Thyroid gland (tissue), 4 donors: ENCODE data around the gene PCGF1. TPM values are rescaled to one million over a fixed set of nuclear protein-coding genes. Genes with fewer than 3 reads are reported as not detected.

Source experiments
- DNase-seq, 2 donors: peaks; one replicate each; pipeline ENCODE4 v3.0.0-alpha.2; 2019
- H3K27ac ChIP-seq, 3 donors: fragments of 200-600 bp; sonication (generic); 1 replicate in 2 of 3; 2 replicates in 1 of 3; pipeline ENCODE4 v1.5.1; 2016 to 2019; ENCODE audit warnings: mild to moderate bottlenecking in 1 of 3, moderate library complexity in 1 of 3
- H3K27me3 ChIP-seq: fragments of 200-600 bp; sonication (generic); one replicate; pipeline ENCODE4 v1.5.1; 2019
- H3K36me3 ChIP-seq, 2 donors: fragments of 200-600 bp; sonication (generic); one replicate each; pipeline ENCODE4 v1.5.1; 2016 to 2019
- H3K4me1 ChIP-seq, 2 donors: fragments of 200-600 bp; sonication (generic); one replicate each; pipeline ENCODE4 v1.5.1; 2017 to 2019
- H3K4me3 ChIP-seq, 3 donors: fragments of 200-600 bp; sonication (generic); replicated peaks in 1 of 3; 1 replicate in 2 of 3; 2 replicates in 1 of 3; pipeline ENCODE4 v1.5.1; 2016; ENCODE audit warnings: mild to moderate bottlenecking in 1 of 3
- H3K9me3 ChIP-seq: fragments of 200-600 bp; sonication (generic); one replicate; pipeline ENCODE4 v1.5.1; 2017
- POLR2A ChIP-seq, 2 donors: fragments of 450-650 bp; IDR thresholded peaks; one replicate each; pipeline ENCODE4 v1.6.1; 2017; ENCODE audit warnings: antibody characterized with exemption in 2 of 2, mild to moderate bottlenecking in 2 of 2, moderate library complexity in 1 of 2
- WGBS, 2 donors: methylation state at CpG; one replicate each; pipeline ENCODE4 v1.1.5; 2017; 5-methylcytosine and 5-hydroxymethylcytosine counted together
- intact Hi-C: fragments of 100-400 bp; cut with DNase I; formaldehyde crosslinking; loops from one replicate; pipeline ENCODE4 v1.15.1; 2023
- total RNA-seq, 4 donors: library from RNA; depleted of rRNA; stranded (reverse); fragments of >200 nt; gene quantifications; one replicate each; pipeline ENCODE4 v1.2.3, GENCODE V29; 2016
- TF ChIP-seq, protein P1 (sequence below), 6 experiments: fragments of 200-600 bp in 3 of 6; fragments of 450-650 bp in 3 of 6; sonication (generic) in 3 of 6; IDR thresholded peaks; one replicate each; pipeline ENCODE4 v1.5.1; 2016 to 2019; ENCODE audit warnings: antibody characterized with exemption in 6 of 6, mild to moderate bottlenecking in 2 of 6, inconsistent platforms in 1 of 6, moderate library complexity in 1 of 6

The PCGF1 gene
- total RNA-seq, 4 donors from 2014 or later = 11.0 to 25.9 (median 17.1) TPM

DNA sequence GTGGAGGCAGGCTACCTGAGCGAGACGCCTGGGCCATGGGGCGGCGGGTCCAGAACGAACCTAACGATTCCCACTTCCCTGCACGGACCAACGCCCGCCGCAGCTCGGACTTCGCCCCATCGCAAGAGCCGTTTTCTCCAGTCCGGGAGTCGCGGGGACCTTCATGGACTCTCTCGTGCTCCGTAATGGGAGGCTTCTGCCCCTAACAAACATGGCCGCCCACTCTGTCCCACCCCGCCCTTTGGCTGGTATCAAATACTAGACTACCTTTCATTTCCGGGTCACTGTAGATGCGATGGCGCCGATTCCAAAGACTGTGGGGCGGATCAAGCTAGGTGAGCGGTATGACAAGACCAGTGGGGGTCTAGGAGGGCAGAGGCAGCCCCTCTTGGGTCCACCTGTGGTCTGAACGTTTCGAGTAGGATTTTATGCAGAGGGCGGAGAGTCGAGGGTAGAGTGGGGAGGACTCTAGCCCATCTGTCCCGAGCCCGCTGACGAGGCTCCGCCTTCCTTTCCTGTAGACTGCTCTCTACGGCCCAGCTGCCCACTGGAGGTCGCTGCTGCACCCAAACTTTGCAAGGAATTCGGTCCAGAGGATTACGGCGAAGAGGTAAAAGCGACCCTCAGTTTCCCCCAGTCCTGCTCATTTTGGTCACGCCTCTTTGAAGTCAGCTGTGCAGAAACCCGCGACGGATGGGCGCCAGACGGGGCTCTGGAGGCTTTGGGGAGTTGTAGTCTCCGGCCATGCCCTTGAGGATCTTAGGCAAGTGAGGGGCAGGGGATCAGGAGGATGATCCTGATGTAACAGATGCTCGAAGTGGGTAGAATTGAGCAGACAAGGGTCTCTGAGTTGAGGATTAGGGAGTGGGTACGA, 24.5 kb downstream of the PCGF1 start, which contains the start of the genes CCDC142 and TTC31:
Gene CCDC142 (minus strand): TSS at position 198 of the 874 bp plus-strand sequence. CDS start 161 bp downstream, at position 37.
Gene TTC31 (plus strand): TSS at position 281 of the 874 bp plus-strand sequence. CDS start 15 bp downstream, at position 296.
- Histone ChIP-seq H3K9me3 (no peaks in the 10 kb centered on the region), H3K4me1 (peaks cover 22 to 27% of the 10 kb centered on the region in 2 donors), H3K4me3 (peak within 1 kb of the TSS; percentile 49 to 87 (median 84)), H3K27ac (peak within 1 kb of the TSS; percentile 38 to 91 (median 87)), H3K36me3 (peaks cover 0 to 8% of the 10 kb centered on the region in 2 donors), H3K27me3 (no peaks in the 10 kb centered on the region)
- intact Hi-C loops = no loop called here
- TF ChIP-seq, protein P1, sequence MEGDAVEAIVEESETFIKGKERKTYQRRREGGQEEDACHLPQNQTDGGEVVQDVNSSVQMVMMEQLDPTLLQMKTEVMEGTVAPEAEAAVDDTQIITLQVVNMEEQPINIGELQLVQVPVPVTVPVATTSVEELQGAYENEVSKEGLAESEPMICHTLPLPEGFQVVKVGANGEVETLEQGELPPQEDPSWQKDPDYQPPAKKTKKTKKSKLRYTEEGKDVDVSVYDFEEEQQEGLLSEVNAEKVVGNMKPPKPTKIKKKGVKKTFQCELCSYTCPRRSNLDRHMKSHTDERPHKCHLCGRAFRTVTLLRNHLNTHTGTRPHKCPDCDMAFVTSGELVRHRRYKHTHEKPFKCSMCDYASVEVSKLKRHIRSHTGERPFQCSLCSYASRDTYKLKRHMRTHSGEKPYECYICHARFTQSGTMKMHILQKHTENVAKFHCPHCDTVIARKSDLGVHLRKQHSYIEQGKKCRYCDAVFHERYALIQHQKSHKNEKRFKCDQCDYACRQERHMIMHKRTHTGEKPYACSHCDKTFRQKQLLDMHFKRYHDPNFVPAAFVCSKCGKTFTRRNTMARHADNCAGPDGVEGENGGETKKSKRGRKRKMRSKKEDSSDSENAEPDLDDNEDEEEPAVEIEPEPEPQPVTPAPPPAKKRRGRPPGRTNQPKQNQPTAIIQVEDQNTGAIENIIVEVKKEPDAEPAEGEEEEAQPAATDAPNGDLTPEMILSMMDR (IDR thresholded peaks at IDR 0.05) = peak; percentile 52 to 95 (median 88)
- peak in 1 of 2 donors; percentile 54 for TF ChIP-seq POLR2A (IDR thresholded peaks at IDR 0.05)
- peak; percentile 97 to 98 for DNase-seq
- 1% methylated on average over 30 to 38 of the region's 50 CpGs for WGBS, 2 donors

DNA sequence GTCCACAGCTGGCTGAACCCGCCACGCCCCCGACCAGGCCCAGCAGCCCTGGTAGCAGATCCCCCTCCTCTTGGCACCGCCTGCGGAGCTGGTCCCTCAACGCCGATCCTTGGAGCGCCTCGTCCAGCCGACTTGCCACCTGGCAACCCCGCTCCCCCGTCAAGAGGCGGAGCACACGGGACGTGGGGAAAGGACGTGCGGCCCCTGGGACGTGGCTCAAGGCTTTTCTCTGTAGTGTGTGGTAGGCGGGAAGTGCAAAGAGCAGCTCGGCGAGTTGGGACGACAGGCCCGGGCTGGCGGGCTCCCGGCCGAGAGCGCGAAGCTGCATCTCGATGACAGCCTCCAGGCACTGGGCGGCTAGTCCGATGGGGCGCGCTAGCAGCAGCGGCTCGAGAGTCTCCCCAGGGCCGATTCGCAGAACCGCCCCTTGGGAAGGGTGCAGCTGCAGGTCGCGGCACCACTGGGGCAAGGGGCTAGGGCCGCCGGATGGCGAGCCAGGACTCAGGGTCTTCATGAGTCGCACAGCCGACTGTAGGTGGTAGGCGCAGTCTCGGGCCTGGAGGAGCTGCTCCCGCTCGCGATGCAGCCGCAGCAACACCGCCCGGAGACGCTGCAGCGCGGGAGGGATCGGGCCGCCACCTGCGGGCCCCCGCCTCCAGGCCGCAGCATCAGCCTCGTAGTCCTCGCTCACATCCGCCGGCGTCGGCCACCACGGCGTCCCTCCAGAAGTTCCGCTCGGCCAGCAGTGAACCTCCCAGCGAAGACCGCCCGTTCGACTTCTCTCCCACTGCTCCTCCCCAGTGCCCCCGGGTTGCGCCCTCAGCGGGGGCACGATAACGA, 25.3 kb downstream of the PCGF1 start:
- Histone ChIP-seq H3K4me1 (peaks cover 22 to 27% of the 10 kb centered on the region in 2 donors), H3K4me3 (peak overlapping the region; percentile 49 to 87 (median 84)), H3K27ac (peak overlapping the region; percentile 38 to 91 (median 87)), H3K36me3 (peaks cover 0 to 8% of the 10 kb centered on the region in 2 donors), H3K9me3 (no peaks in the 10 kb centered on the region), H3K27me3 (no peaks in the 10 kb centered on the region)
- WGBS, 2 donors = 0% methylated on average over 2 of the region's 80 CpGs; no CpG with 5 or more reads in 1 of the 2 donors
- DNase-seq = no peak
- intact Hi-C loops = no loop called here
- no peak for TF ChIP-seq POLR2A (IDR thresholded peaks at IDR 0.05)
- TF ChIP-seq, protein P1 (IDR thresholded peaks at IDR 0.05) = no peak

DNA sequence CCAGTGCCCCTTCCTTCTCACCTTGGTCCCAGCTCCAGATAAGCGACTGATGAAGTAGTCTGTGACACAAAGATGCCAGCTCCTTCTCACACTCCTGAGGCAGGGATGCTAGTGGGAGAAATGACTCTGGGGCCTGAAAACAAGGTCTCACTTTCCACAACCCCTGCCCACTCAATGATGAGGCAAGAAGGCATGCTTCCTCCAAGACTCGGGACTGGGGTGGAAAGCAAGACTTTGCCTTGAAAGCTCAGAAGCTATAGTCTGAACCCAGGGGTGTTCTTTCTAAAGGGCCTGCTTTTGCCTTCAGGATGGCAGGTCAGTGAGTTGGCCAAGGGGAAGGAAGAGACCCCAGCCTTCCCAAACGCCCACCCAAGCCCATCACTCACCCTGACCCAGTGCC, 26.1 kb downstream of the PCGF1 start:
- intact Hi-C loops = no loop called here
- H3K27me3 ChIP-seq = no peaks in the 10 kb centered on the region
- WGBS, 2 donors = 55 to 77% methylated on average over 2 of the region's 3 CpGs
- H3K4me1 ChIP-seq = peaks cover 22 to 27% of the 10 kb centered on the region in 2 donors
- no peak for DNase-seq
- H3K36me3 ChIP-seq = peaks cover 0 to 8% of the 10 kb centered on the region in 2 donors
- TF ChIP-seq, protein P1 (IDR thresholded peaks at IDR 0.05) = no peak
- TF ChIP-seq POLR2A (IDR thresholded peaks at IDR 0.05) = no peak
- no peak overlapping the region for H3K27ac ChIP-seq
- H3K9me3 ChIP-seq = no peaks in the 10 kb centered on the region
- H3K4me3 ChIP-seq = peak overlapping the region in 1 of 3 donors; percentile 87

DNA sequence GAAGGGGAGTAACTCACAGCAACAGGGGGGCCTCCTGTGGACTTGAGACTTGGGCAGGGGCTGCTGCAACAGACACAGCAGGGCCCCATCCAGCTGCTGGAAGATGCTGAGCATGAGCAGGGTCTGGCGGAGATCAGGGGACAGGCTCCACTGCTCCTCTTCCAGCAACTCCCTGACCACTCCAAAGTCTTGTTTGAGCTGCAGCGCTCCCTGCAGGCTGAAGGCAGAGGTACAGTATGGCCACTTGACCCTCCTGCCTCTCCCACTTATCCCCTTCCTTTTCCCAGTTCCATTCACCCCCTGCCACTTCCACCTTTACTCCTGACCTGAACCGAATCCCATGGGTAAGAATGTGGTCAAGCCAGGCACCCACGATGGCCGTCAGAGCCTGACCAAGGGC, 32.6 kb downstream of the PCGF1 start:
- Histone ChIP-seq H3K27me3 (no peaks in the 10 kb centered on the region), H3K27ac (no peak overlapping the region), H3K9me3 (no peaks in the 10 kb centered on the region), H3K36me3 (peaks cover 14 to 16% of the 10 kb centered on the region in 2 donors), H3K4me3 (no peak overlapping the region), H3K4me1 (peaks cover 5 to 16% of the 10 kb centered on the region in 2 donors)
- 90 to 91% methylated on average over 5 of the region's 5 CpGs for WGBS, 2 donors
- DNase-seq = no peak
- intact Hi-C loops = no loop called here
- TF ChIP-seq POLR2A (IDR thresholded peaks at IDR 0.05) = no peak
- TF ChIP-seq, protein P1 (IDR thresholded peaks at IDR 0.05) = no peak
